ENCODE measurements around the gene CDC42BPG.

CDC42BPG gene

DNA sequence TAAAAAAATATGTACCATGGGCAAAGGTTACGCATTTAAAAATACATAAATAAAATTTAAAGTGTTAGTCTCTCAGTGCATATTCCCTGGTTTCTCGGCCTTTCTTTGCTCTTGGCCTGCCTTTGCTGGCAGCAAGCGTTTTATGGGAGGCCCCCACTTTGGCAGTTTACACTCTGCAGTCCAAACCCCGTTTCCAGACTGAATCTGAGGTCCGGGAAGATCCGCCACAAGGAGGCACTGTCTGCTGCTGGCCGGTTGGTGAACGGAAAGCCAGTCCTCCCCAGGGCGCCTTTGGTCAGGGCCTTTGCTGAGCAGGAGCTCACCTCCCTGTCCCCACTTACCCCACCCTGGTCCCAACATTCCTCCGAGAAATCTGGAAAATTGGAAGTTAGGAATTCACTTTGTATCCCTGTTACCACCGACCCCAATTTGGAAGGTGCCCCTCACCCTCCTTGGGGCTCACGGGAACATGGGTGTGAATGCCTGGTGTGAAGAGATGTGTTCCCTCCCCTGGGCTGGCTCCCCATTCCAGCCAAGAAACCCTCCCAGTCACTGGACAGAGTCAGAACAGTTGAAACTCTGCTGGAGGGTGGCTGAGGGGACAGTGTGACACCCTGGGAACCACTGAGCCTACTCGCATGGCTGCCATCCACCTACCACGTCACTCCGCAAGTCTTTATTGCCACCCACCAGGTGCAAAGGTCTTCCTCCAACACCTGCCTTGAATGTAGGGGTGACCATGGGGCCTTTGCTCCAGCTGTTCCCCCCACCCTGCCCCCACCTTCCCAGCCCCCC lies 56.7 kb downstream of the CDC42BPG start:
- DNase-seq, result no peak

- no peak for DNase-seq
Measured at GRCh38 chr11:64786308-64786707, 58.1 kb downstream of the CDC42BPG start.

DNA sequence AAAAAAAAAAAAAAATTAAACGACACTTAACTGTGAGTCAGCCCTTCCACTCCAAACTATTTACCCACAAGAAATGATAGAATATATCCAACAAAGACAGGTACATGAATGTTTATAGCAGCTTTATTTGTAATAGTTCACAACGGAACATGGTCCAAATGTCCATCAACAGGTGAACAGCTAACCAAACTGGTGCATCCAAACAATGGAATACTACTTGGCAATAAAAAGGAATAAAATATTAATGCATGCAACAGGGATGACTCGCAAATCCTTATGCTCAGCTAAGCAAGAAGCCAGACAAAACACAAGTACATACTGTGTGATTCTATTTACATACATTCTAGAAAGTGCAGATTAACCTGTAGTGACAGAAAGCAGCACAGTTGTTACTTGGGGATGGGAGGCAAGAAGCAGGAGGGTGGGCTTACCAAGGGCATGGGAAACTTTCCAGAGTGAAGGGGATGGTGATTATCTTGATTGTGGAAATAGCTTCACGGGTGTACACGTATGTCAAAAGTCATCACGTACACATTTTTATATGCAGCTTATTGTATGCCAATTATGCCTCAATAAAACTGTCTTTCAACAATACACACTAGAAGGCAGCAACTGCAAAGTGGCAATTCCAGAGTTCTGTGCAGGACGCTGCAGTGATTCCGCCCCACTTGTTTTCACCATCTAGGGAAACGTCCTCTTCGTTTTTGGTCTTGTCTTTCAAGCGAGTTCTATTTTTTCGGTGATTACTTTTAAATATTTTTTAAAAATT lies 59.5 kb downstream of the CDC42BPG start:
- DNase-seq, result no peak

- DNase-seq, result peak; percentile 100
Measured at GRCh38 chr11:64778473-64779298, 65.8 kb downstream of the CDC42BPG start, which contains the start of gene SF1. SF1 (minus strand) TSS chr11:64778542; CDS start chr11:64778392, 150 bp downstream.

GRCh38 chr11:64778223-64778472 lies 66.3 kb downstream of the CDC42BPG start:
- DNase-seq, result no peak

DNA sequence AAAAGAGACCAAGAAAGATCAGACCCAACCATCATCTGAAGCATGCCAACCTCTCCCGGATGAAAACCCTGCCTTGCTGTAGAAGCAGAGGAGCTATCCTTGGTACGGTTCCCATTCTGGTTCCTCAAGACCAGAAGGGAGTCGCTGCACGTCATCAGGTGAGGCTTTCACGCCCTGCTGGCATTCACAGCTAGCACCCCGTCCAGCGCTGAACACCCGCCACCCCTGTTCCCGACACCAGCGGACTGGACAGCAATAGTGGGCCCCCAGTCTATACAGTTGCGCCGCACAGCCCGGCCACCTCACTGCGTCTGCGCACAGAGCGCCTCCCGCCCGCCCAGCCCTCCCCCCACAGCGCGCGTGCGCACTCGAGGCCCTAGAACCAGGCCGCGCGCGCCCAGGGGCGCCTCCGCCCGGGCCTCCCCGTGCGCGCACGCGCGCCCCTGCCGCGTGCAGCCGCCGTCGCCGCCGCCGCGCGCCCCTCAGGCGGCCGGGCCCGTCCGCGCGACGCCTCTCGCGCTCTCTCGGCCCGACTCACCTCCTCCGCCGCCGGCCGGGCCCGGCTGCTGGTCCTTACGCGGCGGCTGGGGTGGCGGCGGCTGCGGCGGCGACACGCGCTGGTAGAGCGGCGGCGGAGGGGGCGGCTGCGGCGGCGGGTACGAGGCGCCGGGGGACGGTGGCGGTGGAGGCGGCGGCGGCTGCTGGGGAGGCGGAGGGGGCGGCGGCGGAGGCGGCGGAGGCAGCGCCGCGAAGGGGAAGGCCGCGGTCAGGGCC lies 66.8 kb downstream of the CDC42BPG start:
- DNase-seq, result peak; percentile 86

DNA sequence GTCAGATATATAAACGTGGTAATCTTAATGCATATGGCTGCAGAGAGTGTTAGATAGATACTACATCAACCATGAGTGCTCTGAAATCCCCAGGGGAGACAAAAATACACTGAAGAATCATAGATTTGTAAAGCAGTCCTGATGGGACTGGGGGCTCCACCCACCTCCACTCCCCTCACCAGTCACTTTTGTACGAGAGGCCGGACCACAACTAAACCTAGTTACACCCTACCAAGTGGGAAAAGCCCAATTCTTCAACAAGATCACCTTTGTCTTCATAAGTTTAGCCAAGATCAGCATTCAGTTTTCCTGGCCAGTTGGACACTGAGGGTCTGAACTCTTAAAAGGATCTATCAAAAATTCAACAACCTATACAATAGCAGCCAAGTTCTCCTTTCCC lies 67.6 kb downstream of the CDC42BPG start:
- no peak for DNase-seq

DNA sequence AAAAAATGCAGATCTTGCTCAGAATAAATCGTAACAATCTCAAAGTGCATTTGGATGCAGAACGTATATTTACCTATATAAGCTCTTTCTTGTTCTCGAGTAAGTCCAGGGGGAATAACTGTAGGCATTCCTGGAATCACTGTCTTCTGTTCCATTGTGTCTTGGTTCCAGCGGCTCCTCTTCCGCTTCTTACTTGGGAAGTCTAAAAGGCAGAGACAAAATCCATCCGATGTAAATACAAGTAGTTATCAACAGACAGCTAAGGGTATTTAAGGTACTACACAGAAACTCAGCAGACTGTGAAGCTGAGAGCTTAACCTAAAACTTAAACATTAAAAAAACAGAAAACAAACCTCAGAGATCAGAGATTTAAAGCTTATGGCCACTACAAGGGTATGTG lies 68.0 kb downstream of the CDC42BPG start:
- no peak for DNase-seq

- DNase-seq, result no peak
Measured at GRCh38 chr11:64774144-64774543, 70.3 kb downstream of the CDC42BPG start.
